Hematopoietic multipotent progenitor cell treated with erythropoietin and hydrocortisone succinate and interleukin-3 and kit ligand, for 17 days (in vitro differentiated cells): Measurements from ENCODE around the gene TMEM178B.
"Not testable (repeated sequence)": the region's sequence is repeated elsewhere in the genome, so short reads cannot be mapped to it uniquely, and the experiment has no call there.

Experiments used
- DNase-seq: peaks from one replicate; pipeline ENCODE4 v3.0.0-alpha.2; 2015; ENCODE audit warnings: low spot score

TMEM178B gene

DNA sequence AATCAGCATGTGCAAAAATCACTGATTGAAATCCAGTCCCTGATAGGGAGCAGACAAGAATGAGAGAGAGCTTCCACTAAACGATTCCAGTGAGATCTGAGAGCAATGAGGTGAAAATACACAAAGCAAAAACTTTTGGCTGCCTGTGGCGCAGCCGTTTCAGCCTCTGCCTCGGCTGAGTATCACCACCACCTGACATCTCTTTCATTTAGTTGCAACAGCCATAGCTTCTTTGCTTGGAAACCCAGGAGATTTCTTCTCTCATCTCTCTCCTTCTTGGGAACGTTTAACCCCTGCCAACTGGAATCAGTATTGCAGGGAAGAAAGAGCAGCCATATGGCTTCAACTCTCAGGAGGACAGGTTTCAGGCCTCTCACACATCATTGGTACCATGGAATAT, 240.0 kb downstream of the TMEM178B start:
- DNase-seq: no peak

DNA sequence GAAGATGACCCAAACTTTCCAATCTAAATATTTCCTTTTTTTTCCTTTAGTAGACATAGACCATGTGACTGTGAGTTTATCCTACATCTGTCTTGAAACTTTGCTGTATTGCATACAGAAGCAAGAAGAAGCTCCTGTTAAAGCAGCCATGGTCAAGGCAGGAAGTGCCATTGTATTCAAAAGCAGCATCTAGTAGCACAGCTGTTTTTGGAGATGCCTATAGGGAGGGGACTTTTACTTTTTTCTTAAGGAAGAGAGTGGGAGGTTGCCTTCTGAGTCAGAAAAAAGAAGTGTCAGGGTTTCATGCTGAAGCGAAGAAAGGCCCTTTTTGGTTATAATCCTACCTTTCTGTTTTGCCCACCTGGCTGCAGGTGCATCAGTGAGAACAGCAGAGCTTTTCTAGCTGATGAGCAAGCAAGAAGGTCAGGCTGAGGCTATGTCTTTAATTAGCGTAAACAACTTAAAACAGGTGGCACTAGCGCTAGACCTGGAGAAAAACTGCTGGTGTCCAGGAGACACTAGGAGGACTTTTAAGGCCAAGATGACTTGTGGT, 243.2 kb downstream of the TMEM178B start:
- no peak for DNase-seq

- no peak for DNase-seq
These were observed 246.4 kb downstream of the TMEM178B start for GRCh38 chr7:141320287-141320686.

GRCh38 chr7:141322383-141322782, 248.5 kb downstream of the TMEM178B start:
- no peak for DNase-seq

GRCh38 chr7:141323826-141324225, 250.0 kb downstream of the TMEM178B start:
- no peak for DNase-seq

- DNase-seq: no peak
These were observed 251.0 kb downstream of the TMEM178B start for GRCh38 chr7:141324870-141325269.

DNA sequence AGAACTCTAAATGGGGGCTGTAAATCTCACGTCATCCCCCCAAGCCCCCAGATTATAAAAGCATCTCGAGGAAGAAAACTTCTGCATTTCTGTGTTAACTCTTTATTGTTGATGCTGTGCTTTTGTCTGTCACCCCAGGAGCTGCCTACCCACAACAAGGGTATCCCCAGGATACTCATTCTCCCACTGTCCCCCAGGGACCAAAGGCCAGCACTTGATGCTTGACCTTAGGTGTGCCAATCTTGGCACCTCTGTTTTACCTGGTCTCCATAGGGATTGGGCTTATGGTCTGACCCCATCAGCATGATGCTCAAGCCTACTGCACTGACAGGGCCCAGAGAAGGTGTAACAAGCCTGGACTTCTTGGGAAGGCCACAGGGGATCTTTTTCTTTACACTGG, 251.4 kb downstream of the TMEM178B start:
- DNase-seq: no peak

DNA sequence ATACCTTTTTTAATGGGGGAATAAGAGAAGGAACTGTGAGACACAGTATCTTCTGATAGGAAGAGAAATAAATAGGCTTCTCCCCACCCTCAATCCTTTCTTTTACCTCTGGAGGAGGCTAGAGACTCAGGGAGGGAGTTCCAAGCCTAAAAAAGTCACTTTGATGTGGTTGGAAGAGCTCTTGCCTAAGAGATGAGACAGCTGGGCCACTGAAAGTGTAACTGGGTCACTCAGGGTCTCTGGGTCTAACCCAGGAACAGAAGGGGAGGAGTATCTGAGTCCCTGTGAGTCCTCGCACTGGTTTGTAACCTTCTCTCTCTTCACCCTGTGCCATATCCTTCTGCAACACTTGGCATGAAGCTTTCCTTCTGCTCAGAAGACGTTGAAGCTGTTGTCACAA, 254.4 kb downstream of the TMEM178B start:
- no peak for DNase-seq

- not testable (repeated sequence) for DNase-seq
These were observed 256.4 kb downstream of the TMEM178B start for GRCh38 chr7:141330285-141330684.

GRCh38 chr7:141333459-141333858, 259.6 kb downstream of the TMEM178B start:
- no peak for DNase-seq

GRCh38 chr7:141335164-141335563, 261.3 kb downstream of the TMEM178B start:
- no peak for DNase-seq

DNA sequence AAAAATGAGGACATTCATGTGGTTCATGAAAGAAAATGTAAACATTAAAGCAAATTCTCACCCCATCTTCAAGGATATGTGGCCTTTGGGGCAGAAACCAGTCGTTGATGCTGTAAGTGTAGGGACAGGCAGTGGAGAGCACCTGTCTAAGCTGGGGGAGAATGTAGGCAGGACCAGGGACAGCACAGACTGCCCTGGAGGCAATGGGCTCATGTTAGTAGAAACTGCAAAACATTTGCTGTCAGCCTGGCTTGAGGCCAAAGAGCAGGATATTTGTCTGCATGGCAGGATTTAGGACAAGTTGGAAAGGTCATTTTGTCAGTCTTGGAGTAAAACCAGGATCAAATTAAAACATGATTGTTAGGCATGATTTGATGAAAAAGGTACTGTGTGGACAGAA, 265.7 kb downstream of the TMEM178B start:
- no peak for DNase-seq

DNA sequence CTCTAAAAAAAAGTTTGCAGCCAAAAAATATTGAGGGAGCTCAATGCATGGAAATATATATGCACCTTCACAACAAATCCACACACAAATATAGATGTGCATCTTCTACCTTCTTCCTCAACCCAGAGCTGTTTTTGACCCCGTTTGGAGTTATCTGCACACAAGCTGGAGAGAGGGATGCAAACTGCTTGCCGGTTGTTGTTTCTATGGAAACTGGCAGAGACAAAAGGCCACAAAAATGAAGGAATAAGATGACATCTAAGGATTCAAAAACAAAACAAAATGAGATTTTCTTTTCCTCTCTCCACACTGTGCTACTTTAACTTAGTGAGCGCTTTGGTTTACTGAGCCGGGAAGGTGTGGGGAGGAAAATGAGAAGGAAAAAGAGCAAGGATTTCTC, 267.1 kb downstream of the TMEM178B start:
- no peak for DNase-seq

GRCh38 chr7:141342621-141343408, 269.0 kb downstream of the TMEM178B start:
- DNase-seq: no peak

- no peak for DNase-seq
These were observed 270.5 kb downstream of the TMEM178B start for GRCh38 chr7:141344153-141344935.

DNA sequence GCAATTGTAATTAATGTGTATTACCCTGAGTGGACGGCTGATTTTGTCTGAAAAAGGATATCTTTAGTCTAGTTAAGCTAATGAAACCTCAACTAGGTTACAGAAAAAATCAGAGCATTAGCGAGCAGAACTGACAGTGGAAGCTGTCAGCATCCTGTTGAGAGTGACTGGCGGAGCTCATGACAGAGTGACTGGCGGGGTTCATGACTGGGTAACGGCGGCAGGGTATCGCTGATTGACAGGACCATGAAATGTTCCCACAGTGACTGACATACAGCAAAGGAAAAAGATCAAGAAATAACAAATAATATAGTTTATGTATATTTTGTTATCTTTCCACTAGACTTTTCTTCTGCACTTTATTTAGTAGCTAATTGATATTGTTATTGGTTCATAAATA, 274.9 kb downstream of the TMEM178B start:
- no peak for DNase-seq

- no peak for DNase-seq
These were observed 275.5 kb downstream of the TMEM178B start for GRCh38 chr7:141349338-141349737.

GRCh38 chr7:141349804-141350203, 275.9 kb downstream of the TMEM178B start:
- no peak for DNase-seq

- no peak for DNase-seq
These were observed 277.3 kb downstream of the TMEM178B start for GRCh38 chr7:141351175-141351574.

- DNase-seq: no peak
These were observed 279.1 kb downstream of the TMEM178B start for GRCh38 chr7:141352955-141353354.

DNA sequence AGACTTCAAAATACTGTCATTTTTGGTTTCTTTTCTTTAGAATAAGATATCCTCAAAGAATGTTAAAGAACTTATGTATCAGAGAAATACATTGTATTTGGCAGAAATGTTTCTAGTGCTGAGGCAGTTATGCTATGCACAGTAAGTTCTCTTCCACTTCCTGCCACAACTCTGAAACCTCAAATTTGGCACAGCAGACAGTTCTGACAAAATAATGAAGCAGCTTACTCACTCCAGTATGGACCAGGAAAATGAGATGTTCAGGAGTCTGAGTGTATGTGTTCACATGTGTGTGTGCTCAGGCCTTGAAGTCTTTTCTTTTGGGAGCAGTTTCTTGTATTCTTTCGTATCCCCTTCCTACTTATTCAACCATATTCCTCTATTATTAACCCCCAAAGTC, 280.4 kb downstream of the TMEM178B start:
- DNase-seq: no peak

DNA sequence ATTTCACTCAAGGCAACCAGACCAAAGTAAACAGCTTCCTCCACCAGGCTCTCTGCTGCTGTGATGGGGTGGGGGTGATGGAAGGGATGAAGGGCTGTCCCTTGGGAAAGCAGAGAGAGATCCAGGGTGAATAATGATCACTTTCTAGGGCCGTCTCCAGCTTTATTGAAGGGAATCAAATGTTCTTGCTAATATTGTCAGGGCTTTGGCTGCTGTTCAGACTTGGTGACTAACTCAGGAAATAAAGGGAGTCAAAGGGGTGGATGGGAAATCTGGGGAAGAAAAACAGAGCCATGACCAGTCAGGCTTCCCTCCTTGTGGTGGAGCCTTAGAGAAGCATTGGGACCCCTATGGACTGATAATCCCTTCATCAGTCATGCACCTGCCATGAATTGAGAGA, 281.2 kb downstream of the TMEM178B start:
- DNase-seq: no peak

GRCh38 chr7:141356161-141356560, 282.3 kb downstream of the TMEM178B start:
- no peak for DNase-seq
